SKM-1 (cell line): ENCODE measurements around the gene P3R3URF.

Source experiments
- DNase-seq: peaks from one replicate; lab custom pipeline; 2025; ENCODE audit not compliant: unreplicated experiment; lab: John Stamatoyannopoulos, UW

The P3R3URF gene

DNA sequence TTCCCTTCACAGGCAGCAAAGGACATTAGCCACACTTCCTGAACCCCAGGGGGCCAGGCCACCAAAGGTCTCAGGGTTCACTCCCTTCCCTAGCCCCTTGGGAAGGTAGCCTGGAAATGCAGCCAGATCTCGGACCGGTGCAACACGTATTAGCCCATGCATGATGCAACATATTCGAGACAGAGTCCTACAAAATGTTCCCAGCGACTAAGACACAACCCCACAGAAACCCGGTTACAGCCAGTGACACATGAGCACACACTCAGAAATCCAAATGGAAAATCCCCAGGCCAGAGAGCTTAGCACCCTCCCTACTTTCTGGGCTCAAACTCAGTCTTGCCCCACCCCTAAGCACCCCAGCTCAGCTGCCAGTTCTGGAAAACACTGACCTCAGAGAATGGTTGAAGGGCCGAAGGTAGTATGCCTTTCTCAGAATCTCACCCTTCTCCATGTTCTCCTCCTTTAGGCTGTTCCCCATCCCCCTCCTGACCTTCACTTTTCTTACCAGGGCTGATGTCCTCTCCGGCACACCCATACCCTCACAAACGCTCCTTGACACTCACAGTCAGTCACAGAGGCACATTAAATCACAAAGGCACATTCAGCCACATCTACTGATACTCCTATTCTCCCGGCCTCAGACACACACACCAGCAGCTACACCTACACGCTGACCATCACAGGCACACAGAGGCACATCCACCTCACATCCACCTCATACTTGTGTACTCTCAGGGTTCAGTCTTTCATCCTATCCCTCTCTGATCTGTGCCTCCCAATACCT is 1.6 kb downstream of the P3R3URF start, which contains the start of gene TSPAN1:
TSS of gene TSPAN1 (plus strand) at position 640 of the 784 bp plus-strand sequence. CDS start 6,021 bp downstream, outside the sequence.
- no peak for DNase-seq

DNA sequence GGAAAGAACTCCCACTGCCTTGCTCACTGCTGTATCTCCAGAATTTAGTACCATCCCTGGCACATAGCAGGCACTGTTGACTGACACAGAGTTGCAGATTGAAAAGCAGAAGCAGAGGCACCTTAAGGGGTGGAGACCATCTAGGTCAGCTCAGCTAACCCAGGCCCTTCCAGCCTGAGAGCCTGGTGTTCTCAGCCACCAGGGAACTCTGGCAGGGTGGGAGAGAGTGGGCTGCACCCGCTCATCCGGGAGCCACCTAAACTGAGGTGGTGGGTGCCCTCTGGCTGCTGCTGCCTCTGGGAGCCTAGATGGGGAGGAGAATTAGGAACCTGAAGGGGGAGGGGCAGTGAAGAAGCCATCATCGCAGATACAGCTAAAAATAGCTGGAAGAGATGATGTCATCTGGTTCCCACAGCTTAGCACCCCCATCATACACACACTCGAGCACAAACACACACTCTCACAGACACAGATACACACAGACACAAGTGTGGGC is 2.9 kb downstream of the P3R3URF start:
- no peak for DNase-seq

DNA sequence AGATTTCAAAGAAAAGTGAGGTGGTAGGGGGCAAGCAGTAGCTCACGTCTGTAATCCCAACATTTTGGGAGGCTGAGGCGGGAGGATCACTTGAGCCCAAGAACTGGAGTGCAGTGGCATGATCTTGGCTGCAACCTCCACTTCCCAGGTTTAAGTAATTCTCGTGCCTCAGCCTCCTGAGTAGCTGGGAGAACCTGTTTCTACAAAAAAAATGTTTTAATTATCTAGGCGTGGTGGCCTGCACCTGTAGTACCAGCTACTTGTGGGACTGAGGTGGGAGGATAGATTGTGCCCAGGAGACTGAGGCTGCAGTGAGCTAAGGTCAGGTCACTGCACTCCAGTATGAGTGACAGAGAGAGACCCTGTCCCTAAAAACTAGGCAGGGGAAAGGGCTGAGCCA is 4.0 kb downstream of the P3R3URF start:
- DNase-seq: no peak

- no peak for DNase-seq
These were observed 4.4 kb downstream of the P3R3URF start for GRCh38 chr1:46171871-46172270.

- DNase-seq: no peak
These were observed 4.9 kb downstream of the P3R3URF start for GRCh38 chr1:46171351-46171750.

DNA sequence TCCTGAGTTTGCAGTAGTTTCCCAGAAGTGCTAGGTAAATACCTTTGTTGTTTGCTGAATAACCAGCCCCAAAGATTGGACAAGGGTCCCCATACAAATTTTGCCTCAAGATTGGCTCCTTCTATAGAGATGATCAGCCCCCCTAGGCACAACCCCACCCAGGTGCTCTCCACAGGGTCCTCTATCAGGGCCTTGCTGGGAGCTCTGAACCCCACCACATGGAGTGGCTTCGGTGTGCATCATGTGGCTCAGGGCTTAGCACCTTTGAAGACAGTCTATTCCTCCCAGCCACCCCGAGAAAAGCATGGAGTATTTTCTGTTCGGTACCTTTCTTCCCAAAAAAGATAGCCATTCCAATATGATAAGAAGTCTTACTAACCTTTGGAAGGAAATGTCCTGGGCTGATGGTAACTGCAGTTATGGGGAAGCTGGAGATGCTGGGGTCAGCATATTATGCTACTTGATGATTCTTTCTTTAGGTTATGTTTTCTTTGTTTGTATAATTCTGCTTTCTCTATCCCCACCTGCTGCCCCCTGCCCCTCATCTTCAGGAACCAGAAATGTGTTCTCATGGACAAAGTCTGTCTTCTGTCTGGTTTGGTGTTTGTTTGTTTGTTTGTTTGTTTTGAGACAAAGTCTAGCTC is 6.4 kb downstream of the P3R3URF start:
- no peak for DNase-seq

GRCh38 chr1:46168477-46168876 is 7.8 kb downstream of the P3R3URF start:
- DNase-seq: no peak

GRCh38 chr1:46166521-46167462 is 9.5 kb downstream of the P3R3URF start:
- DNase-seq: no peak

GRCh38 chr1:46160212-46160611 is 16.1 kb downstream of the P3R3URF start:
- DNase-seq: no peak

DNA sequence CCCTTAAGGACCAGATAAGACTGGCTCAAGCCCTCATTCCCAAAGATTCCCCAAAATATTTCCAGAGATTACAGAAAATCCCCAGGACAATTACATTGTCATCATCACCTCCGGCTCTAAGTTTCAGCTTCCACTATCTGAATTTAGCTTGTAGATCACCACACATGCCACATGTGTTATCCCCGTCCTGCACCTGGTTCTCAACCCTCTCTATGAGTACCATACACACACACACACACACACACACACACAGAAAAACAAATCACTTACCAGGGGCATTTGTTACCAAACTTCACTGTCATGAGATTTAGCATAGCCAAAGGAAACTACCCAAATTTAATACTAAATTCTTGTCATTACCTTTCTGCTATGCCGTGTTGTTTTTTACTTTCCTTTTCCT is 16.8 kb downstream of the P3R3URF start:
- no peak for DNase-seq

GRCh38 chr1:46158312-46159281 is 17.7 kb downstream of the P3R3URF start:
- no peak for DNase-seq

DNA sequence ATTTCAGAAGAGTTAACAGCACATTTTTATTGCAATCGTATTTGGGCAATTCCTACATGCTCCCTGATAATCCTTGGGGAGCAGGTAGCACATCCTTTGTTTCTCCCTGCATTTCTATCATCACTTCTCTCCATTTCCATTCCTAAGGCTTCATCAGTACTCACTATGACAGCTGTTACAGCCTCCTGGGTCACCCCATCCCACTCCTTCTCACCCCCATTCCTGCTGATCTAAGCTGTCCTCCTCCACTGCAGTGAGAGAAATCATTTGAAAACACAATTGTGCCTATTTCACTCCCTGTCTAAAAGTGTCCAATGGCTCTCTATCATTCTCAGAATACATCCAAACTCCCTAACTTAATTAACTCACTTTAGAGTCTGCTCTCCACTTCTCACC is 18.4 kb downstream of the P3R3URF start:
- DNase-seq: no peak

DNA sequence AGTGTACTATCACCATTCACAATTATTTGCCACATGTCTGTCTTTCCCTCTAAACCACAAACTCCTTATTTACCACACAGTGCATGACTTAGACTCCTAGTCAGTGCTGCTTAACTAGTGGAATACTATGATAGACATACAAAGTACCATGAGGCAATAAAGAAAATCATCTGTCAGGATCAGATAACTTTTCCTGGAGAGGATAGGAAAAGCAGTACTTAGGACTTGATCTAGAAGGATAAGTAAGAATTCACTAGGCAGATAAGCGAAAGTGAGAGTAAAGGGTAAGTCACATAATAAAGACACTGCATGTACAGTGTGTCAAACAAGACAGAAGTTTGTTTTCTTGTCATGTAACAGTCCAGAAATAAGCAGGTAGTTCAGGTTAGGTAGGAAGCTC is 22.6 kb downstream of the P3R3URF start:
- no peak for DNase-seq

DNA sequence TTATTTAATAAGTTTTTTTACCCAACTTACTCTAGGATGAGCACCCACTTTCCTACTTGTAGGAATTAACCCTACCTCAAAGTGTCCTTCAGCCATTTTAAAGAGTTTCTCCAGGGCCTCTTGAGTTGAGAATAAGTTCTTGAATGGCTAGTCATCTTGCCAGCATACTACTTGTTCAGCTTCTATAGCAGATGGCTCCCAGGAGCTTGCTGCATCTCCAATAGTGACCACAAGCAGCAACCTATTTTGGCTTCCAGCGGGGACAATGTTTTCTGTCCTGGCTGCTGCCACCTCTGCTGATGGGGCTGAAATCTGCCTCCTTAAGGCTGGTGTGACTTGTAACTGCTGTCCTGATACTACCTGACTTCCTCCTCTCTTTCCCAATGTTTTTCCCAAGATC is 23.1 kb downstream of the P3R3URF start:
- DNase-seq: no peak

DNA sequence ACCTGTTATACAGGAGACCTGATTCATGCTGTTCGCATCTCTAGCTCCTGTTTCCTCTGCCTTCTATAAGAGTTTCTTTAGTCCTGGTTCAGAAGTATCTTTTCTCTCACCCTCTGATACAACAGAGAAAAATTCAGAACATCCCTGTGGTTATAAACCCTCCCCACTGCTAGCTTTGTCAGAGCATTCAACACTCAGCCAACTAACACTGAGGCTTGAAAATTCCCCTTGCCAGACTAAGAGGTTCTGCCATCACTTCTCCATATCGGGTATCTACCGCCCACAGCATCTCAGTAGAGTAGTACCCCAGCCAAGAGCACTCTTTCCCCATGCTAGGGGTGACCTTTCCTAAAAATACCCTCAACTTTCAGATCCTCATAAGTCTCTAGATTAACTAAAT is 24.3 kb downstream of the P3R3URF start:
- no peak for DNase-seq

DNA sequence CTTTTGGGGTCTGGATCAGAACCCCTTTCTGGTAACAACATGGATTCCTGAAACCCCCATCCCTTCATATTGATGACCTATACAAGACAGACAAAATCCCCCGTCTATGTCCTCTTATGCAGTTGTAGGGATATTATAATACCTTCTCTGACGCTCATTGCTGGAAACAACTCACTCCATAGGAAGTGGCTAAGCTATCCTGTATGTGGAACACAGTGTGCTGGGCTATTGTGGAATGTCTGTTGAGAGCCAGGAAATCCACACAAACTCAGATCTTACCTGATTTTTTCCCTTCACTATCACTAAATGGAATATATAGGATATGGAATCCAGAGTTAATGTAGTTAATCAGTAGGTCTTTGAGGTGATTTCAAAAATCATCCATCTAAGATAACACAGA is 26.2 kb downstream of the P3R3URF start:
- no peak for DNase-seq

DNA sequence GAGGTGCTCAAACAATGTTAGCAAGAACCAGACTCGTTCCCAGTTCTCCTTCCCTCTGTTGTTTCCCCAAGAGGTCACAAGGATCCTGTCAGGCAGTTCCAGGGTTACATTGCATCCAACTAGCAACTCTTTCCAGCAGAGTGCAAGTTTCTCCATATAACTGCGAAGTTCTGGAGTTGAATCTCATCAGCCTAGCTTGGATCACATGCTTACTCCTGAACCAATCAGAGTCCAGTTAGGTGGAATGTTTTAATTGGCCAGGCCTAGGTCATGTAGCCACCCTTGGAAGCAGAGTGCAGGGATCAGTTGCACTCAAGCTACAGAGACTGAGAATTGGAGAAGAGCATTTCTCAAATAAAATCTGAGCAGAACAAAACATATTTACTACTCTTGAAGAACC is 28.0 kb downstream of the P3R3URF start:
- DNase-seq: no peak

- DNase-seq: no peak
These were observed 38.4 kb downstream of the P3R3URF start for GRCh38 chr1:46137916-46138315.

- DNase-seq: no peak
These were observed 39.6 kb downstream of the P3R3URF start for GRCh38 chr1:46136711-46137110.

DNA sequence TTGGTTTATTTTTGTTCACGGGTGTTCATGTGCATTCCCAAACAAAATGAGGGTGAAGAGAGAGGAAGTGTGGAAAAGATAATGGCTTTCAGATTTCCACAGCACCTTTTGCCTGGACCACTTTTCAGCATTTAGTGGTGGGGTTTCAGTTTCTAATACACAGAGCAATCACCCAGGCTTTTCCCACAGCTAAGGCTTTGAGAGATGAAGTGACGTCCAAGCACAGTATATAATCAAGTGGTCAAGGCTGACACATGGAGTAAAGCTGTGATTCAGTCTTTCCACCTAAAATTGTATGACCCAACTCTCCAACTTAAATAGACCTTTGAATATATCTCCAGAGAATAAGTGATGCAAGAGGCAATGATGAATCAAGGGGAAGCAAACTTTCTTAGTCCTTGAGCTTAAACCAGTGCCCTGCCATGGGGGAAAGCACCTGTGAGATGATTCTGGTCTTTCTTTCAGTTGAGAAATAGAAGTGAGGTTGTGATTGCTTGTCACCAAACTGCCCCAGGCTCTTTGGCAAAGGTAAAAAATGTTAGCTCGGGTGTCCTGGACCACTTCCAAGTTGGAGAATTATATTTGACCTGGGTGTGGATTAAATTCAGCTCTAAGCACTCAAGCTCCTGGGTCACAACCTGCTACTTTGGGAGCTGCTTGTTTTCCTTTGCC is 41.5 kb downstream of the P3R3URF start:
- DNase-seq: no peak
